HepG2 (cell line): ENCODE measurements around the gene SETD1A. TPM values are rescaled to one million over a fixed set of nuclear protein-coding genes. Genes with fewer than 3 reads are reported as not detected.

Experiments used
- AKAP8 ChIP-seq: sonication (generic); formaldehyde crosslinking; IDR thresholded peaks from 2 replicates; pipeline ENCODE4 v1.5.1; 2020; ENCODE audit warnings: mild to moderate bottlenecking, missing genetic modification reagents
- FOXP1 ChIP-seq, 2 experiments: fragments of 450-650 bp in 1 of 2; IDR thresholded peaks; 2 replicates each; pipeline ENCODE4 v1.6.1; 2017 to 2018; ENCODE audit warnings: antibody characterized with exemption in 1 of 2
- HOXA5 ChIP-seq: sonication (generic); formaldehyde crosslinking; IDR thresholded peaks from 2 replicates; pipeline ENCODE4 v1.4.0; 2020; ENCODE audit warnings: missing genetic modification reagents
- JUN ChIP-seq: sonication (generic); formaldehyde crosslinking; IDR thresholded peaks from 2 replicates; pipeline ENCODE4 v1.4.0; 2020; ENCODE audit warnings: mild to moderate bottlenecking, missing genetic modification reagents
- MEIS2 ChIP-seq: sonication (generic); formaldehyde crosslinking; IDR thresholded peaks from 2 replicates; pipeline ENCODE4 v1.9.0; 2021; ENCODE audit warnings: mild to moderate bottlenecking, missing genetic modification reagents
- NFYC ChIP-seq: IDR thresholded peaks from 2 replicates; pipeline ENCODE4 v1.6.1; 2016; ENCODE audit warnings: missing genetic modification reagents, missing compliant biosample characterization
- SSRP1 ChIP-seq: IDR thresholded peaks from 2 replicates; pipeline ENCODE4 v1.6.1; 2016; ENCODE audit warnings: control low read depth
- U2AF1 ChIP-seq: fragments of 200-400 bp; formaldehyde crosslinking; optimal IDR thresholded peaks from 2 replicates; pipeline ENCODE3; 2017; ENCODE audit warnings: mild to moderate bottlenecking, low read depth, low read length
- ZFYVE20 ChIP-seq: sonication (generic); formaldehyde crosslinking; IDR thresholded peaks from 2 replicates; pipeline ENCODE4 v1.8.0; 2023; ENCODE audit warnings: low read depth, mild to moderate bottlenecking, moderate library complexity, missing genetic modification reagents, borderline replicate concordance
- ZNF350 ChIP-seq: sonication (generic); formaldehyde crosslinking; IDR thresholded peaks from 2 replicates; pipeline ENCODE4 v1.4.0; 2020; ENCODE audit warnings: mild to moderate bottlenecking, low read depth, missing genetic modification reagents, borderline replicate concordance
- ZNF577 ChIP-seq: sonication (generic); formaldehyde crosslinking; IDR thresholded peaks from 2 replicates; pipeline ENCODE4 v1.4.0; 2020; ENCODE audit warnings: mild to moderate bottlenecking, low read depth, missing genetic modification reagents, borderline replicate concordance
- ZSCAN22 ChIP-seq: sonication (generic); formaldehyde crosslinking; IDR thresholded peaks from 2 replicates; pipeline ENCODE4 v1.4.0; 2020; ENCODE audit warnings: mild to moderate bottlenecking, missing genetic modification reagents
- polyA plus RNA-seq, 8 experiments: library from polyadenylated mRNA; depleted of rRNA in 3 of 8; stranded (reverse) in 7 of 8; unstranded in 1 of 8; fragments of >200 nt; fragmentation: Illumina TruSeq in 4 of 8; extraction: Trizol in 4 of 8; gene quantifications; 2 replicates each; pipeline versions ENCODE4 v1.2.1 to v1.2.3, GENCODE V29; 2011 to 2016; ENCODE audit warnings: low read depth in 4 of 8, missing spikeins in 1 of 8, mixed read lengths in 1 of 8; ENCODE audit not compliant: insufficient read depth in 1 of 8
- total RNA-seq, 5 experiments: library from RNA; depleted of rRNA; stranded (reverse); fragments of >200 nt; fragmentation: Illumina TruSeq; extraction: Trizol; gene quantifications; 2 replicates each; pipeline ENCODE4 v1.2.3, GENCODE V29; 2016; ENCODE audit warnings: low read depth in 1 of 5
- TF ChIP-seq, protein P1 (sequence below): IDR thresholded peaks from 2 replicates; pipeline ENCODE4 v1.6.1; 2016; ENCODE audit warnings: missing compliant biosample characterization, missing genetic modification reagents, borderline replicate concordance
- TF ChIP-seq, protein P2 (sequence below): sonication (generic); formaldehyde crosslinking; IDR thresholded peaks from 2 replicates; pipeline ENCODE4 v1.4.0; 2020; ENCODE audit warnings: missing genetic modification reagents
- TF ChIP-seq, protein P3 (sequence below): sonication (generic); formaldehyde crosslinking; IDR thresholded peaks from 2 replicates; pipeline ENCODE4 v1.4.0; 2020; ENCODE audit warnings: mild to moderate bottlenecking, low read depth, missing genetic modification reagents
- TF ChIP-seq, protein P4 (sequence below): sonication (generic); formaldehyde crosslinking; IDR thresholded peaks from 2 replicates; pipeline ENCODE4 v1.4.0; 2020; ENCODE audit warnings: mild to moderate bottlenecking, missing genetic modification reagents, borderline replicate concordance
- TF ChIP-seq, protein P5 (sequence below): sonication (generic); formaldehyde crosslinking; IDR thresholded peaks from 2 replicates; pipeline ENCODE4 v1.8.1; 2023; ENCODE audit warnings: mild to moderate bottlenecking, missing genetic modification reagents
- TF ChIP-seq, protein P6 (sequence below): sonication (generic); formaldehyde crosslinking; IDR thresholded peaks from 2 replicates; pipeline ENCODE4 v1.4.0; 2020; ENCODE audit warnings: missing genetic modification reagents, borderline replicate concordance

The SETD1A gene
- total and polyA plus RNA-seq, 2 of the 13 experiments (the other 11 are each of a cell fraction or from before 2014, with no cell fraction given), result 3.8 to 5.6 TPM

DNA sequence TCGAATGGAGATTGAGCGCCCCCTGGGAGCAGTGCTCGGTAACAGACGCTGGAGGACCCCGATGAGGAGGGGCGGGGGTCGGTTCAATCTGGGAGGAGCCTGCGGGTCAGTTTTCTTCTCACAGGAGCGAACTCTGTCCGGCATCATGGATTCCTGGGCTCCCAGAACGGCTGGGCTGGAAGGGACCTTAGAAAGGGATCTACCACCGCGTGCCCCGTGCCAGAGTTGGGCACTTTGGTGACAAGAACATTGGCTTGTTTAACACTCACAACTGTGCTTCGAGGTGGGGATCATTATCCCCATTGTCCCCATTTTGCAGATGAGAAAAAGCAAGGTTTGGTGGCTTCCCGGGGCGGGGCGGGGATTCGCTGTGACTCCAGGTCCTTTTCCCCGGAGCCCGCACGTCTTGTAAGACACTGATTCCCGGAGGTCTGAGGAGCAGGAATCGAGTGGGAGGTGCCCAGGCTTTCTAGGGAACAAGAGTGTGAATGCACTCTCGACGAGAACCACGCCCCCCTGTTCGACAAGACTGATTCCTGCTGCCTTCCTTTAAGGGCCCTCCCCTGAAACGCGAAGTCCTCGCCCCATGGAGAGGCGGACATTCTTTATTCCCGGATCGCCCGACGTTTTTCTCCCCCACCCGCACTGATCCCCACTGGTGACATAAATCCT, 35.7 kb upstream of the SETD1A start (continued):
- TF ChIP-seq JUN (CRISPR knock-in tag), result 0 out of 2 replicates have a peak, but pooled peaks have one; percentile 56
- 0 out of 2 replicates have a peak, but pooled peaks have one; percentile 58 for TF ChIP-seq ZSCAN22 (CRISPR knock-in tag)
- TF ChIP-seq SSRP1 (CRISPR knock-in tag), result peak; percentile 28; the same call in 1 of the 2 replicates
- TF ChIP-seq, protein P1, sequence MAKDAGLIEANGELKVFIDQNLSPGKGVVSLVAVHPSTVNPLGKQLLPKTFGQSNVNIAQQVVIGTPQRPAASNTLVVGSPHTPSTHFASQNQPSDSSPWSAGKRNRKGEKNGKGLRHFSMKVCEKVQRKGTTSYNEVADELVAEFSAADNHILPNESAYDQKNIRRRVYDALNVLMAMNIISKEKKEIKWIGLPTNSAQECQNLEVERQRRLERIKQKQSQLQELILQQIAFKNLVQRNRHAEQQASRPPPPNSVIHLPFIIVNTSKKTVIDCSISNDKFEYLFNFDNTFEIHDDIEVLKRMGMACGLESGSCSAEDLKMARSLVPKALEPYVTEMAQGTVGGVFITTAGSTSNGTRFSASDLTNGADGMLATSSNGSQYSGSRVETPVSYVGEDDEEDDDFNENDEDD (CRISPR knock-in tag), result peak; percentile 18; the same call in 1 of the 2 replicates
- no peak for TF ChIP-seq ZFYVE20 (CRISPR knock-in tag)
- TF ChIP-seq, protein P2, sequence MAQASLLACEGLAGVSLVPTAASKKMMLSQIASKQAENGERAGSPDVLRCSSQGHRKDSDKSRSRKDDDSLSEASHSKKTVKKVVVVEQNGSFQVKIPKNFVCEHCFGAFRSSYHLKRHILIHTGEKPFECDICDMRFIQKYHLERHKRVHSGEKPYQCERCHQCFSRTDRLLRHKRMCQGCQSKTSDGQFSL (CRISPR knock-in tag), result no peak
- no peak for TF ChIP-seq AKAP8
- TF ChIP-seq, protein P3, sequence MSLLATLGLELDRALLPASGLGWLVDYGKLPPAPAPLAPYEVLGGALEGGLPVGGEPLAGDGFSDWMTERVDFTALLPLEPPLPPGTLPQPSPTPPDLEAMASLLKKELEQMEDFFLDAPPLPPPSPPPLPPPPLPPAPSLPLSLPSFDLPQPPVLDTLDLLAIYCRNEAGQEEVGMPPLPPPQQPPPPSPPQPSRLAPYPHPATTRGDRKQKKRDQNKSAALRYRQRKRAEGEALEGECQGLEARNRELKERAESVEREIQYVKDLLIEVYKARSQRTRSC (CRISPR knock-in tag), result 0 out of 2 replicates have a peak, but pooled peaks have one; percentile 49
- no peak; the same call in 1 of the 2 replicates for TF ChIP-seq NFYC (CRISPR knock-in tag)
- TF ChIP-seq ZNF577 (CRISPR knock-in tag), result no peak
- no peak for TF ChIP-seq MEIS2 (CRISPR knock-in tag)
- TF ChIP-seq, protein P4, sequence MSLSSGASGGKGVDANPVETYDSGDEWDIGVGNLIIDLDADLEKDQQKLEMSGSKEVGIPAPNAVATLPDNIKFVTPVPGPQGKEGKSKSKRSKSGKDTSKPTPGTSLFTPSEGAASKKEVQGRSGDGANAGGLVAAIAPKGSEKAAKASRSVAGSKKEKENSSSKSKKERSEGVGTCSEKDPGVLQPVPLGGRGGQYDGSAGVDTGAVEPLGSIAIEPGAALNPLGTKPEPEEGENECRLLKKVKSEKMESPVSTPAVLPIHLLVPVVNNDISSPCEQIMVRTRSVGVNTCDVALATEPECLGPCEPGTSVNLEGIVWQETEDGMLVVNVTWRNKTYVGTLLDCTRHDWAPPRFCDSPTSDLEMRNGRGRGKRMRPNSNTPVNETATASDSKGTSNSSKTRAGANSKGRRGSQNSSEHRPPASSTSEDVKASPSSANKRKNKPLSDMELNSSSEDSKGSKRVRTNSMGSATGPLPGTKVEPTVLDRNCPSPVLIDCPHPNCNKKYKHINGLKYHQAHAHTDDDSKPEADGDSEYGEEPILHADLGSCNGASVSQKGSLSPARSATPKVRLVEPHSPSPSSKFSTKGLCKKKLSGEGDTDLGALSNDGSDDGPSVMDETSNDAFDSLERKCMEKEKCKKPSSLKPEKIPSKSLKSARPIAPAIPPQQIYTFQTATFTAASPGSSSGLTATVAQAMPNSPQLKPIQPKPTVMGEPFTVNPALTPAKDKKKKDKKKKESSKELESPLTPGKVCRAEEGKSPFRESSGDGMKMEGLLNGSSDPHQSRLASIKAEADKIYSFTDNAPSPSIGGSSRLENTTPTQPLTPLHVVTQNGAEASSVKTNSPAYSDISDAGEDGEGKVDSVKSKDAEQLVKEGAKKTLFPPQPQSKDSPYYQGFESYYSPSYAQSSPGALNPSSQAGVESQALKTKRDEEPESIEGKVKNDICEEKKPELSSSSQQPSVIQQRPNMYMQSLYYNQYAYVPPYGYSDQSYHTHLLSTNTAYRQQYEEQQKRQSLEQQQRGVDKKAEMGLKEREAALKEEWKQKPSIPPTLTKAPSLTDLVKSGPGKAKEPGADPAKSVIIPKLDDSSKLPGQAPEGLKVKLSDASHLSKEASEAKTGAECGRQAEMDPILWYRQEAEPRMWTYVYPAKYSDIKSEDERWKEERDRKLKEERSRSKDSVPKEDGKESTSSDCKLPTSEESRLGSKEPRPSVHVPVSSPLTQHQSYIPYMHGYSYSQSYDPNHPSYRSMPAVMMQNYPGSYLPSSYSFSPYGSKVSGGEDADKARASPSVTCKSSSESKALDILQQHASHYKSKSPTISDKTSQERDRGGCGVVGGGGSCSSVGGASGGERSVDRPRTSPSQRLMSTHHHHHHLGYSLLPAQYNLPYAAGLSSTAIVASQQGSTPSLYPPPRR (CRISPR knock-in tag), result 0 out of 2 replicates have a peak, but pooled peaks have one; percentile 20
- TF ChIP-seq, protein P5, sequence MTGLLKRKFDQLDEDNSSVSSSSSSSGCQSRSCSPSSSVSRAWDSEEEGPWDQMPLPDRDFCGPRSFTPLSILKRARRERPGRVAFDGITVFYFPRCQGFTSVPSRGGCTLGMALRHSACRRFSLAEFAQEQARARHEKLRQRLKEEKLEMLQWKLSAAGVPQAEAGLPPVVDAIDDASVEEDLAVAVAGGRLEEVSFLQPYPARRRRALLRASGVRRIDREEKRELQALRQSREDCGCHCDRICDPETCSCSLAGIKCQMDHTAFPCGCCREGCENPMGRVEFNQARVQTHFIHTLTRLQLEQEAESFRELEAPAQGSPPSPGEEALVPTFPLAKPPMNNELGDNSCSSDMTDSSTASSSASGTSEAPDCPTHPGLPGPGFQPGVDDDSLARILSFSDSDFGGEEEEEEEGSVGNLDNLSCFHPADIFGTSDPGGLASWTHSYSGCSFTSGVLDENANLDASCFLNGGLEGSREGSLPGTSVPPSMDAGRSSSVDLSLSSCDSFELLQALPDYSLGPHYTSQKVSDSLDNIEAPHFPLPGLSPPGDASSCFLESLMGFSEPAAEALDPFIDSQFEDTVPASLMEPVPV, result no peak
- no peak for TF ChIP-seq FOXP1 (IDR thresholded peaks at IDR 0.05)
- TF ChIP-seq FOXP1 (CRISPR knock-in tag; IDR thresholded peaks at IDR 0.05), result no peak
- TF ChIP-seq HOXA5 (CRISPR knock-in tag), result no peak
- TF ChIP-seq U2AF1, result no peak
- TF ChIP-seq ZNF350 (CRISPR knock-in tag), result no peak
- TF ChIP-seq, protein P6, sequence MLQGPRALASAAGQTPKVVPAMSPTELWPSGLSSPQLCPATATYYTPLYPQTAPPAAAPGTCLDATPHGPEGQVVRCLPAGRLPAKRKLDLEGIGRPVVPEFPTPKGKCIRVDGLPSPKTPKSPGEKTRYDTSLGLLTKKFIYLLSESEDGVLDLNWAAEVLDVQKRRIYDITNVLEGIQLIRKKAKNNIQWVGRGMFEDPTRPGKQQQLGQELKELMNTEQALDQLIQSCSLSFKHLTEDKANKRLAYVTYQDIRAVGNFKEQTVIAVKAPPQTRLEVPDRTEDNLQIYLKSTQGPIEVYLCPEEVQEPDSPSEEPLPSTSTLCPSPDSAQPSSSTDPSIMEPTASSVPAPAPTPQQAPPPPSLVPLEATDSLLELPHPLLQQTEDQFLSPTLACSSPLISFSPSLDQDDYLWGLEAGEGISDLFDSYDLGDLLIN, result no peak
